HEK293T (cell line): ENCODE measurements around the gene ATP2B2.

ENCODE experiments used
- FOXA1 ChIP-seq: fragments of 450-650 bp; IDR thresholded peaks from 2 replicates; pipeline ENCODE4 v1.6.1; 2016; ENCODE audit warnings: mild to moderate bottlenecking
- FOXK2 ChIP-seq: fragments of 450-650 bp; IDR thresholded peaks from 2 replicates; pipeline ENCODE4 v1.6.1; 2016; ENCODE audit warnings: mild to moderate bottlenecking
- NFRKB ChIP-seq: fragments of 450-650 bp; IDR thresholded peaks from 2 replicates; pipeline ENCODE4 v1.6.1; 2016; ENCODE audit warnings: mild to moderate bottlenecking, moderate library complexity
- SP1 ChIP-seq: fragments of 450-650 bp; IDR thresholded peaks from 2 replicates; pipeline ENCODE4 v1.6.1; 2017
- SUZ12 ChIP-seq: fragments of 450-650 bp; IDR thresholded peaks from 2 replicates; pipeline ENCODE4 v1.6.1; 2016; ENCODE audit warnings: mild to moderate bottlenecking
- ZNF384 ChIP-seq: fragments of 450-650 bp; IDR thresholded peaks from 2 replicates; pipeline ENCODE4 v1.6.1; 2016

DNA sequence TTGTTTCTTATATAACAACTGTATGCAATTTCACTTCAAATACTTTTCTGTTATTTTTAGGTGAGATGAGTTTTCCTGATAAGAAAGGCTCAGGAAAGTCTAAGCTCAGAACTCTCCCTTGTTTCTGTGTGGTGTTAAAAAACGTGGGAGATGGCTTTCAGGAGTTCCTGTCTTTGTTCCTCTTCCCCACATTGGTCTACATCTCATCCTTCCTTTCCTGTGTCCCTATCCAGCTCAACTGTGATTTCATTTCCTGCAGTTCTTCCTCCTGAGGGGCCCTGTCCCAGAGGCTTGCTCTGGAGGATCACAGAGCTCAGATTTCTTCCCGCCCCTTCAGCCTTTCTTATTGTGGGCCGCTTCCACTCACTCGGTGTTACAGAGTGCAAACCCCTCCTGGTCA lies 195.7 kb downstream of the ATP2B2 start:
- TF ChIP-seq FOXK2 (no peak), NFRKB (no peak), ZNF384 (no peak), SUZ12 (no peak), SP1 (no peak), FOXA1 (no peak)
